Tibial nerve (tissue), 4 donors: ENCODE results near the gene GPR173. TPM values are rescaled to one million over a fixed set of nuclear protein-coding genes. Genes with fewer than 3 reads are reported as not detected.

Experiments used
- DNase-seq, 2 donors: peaks; one replicate each; pipeline ENCODE4 v3.0.0-alpha.2; 2019; ENCODE audit warnings: low spot score in 2 of 2
- H3K27ac ChIP-seq, 4 donors: fragments of 200-600 bp; sonication (generic) in 3 of 4; one replicate each; pipeline ENCODE4 v1.5.1; 2017 to 2019; ENCODE audit warnings: mild to moderate bottlenecking in 1 of 4
- H3K27me3 ChIP-seq, 2 donors: fragments of 200-600 bp; sonication (generic) in 1 of 2; one replicate each; pipeline versions ENCODE4 v1.5.1 to v1.6.0; 2017 to 2019
- H3K36me3 ChIP-seq, 3 donors: fragments of 200-600 bp; sonication (generic); one replicate each; pipeline ENCODE4 v1.5.1; 2018 to 2019
- H3K4me1 ChIP-seq, 4 donors: fragments of 200-600 bp; sonication (generic) in 3 of 4; one replicate each; pipeline ENCODE4 v1.5.1; 2017 to 2019
- H3K4me3 ChIP-seq, 4 donors: fragments of 200-600 bp; sonication (generic) in 3 of 4; one replicate each; pipeline ENCODE4 v1.5.1; 2017 to 2019; ENCODE audit warnings: mild to moderate bottlenecking in 1 of 4, moderate library complexity in 1 of 4
- H3K9me3 ChIP-seq, 4 donors: fragments of 200-600 bp; sonication (generic) in 3 of 4; one replicate each; pipeline ENCODE4 v1.5.1; 2017 to 2019
- EP300 ChIP-seq, 2 donors: sonication (generic); formaldehyde crosslinking; IDR thresholded peaks; one replicate each; pipeline ENCODE4 v1.6.1; 2017; ENCODE audit warnings: antibody characterized with exemption in 2 of 2, mild to moderate bottlenecking in 1 of 2
- POLR2A ChIP-seq, 2 donors: fragments of 450-650 bp; IDR thresholded peaks; one replicate each; pipeline ENCODE4 v1.6.1; 2017; ENCODE audit warnings: antibody characterized with exemption in 2 of 2, mild to moderate bottlenecking in 2 of 2, moderate library complexity in 2 of 2
- WGBS, 2 donors: methylation state at CpG; one replicate each; pipeline ENCODE4 v1.1.5; 2018; 5-methylcytosine and 5-hydroxymethylcytosine counted together
- total RNA-seq, 4 donors: library from RNA; depleted of rRNA; stranded (reverse); fragments of >200 nt; gene quantifications; one replicate each; pipeline ENCODE4 v1.1.0, GENCODE V29; 2016
- TF ChIP-seq, protein P1 (sequence below), 5 experiments: fragments of 200-600 bp in 3 of 5; fragments of 450-650 bp in 2 of 5; sonication (generic) in 3 of 5; IDR thresholded peaks; one replicate each; pipeline ENCODE4 v1.5.1; 2016 to 2019; ENCODE audit warnings: antibody characterized with exemption in 5 of 5, mild to moderate bottlenecking in 3 of 5, moderate library complexity in 2 of 5

Gene GPR173
- total RNA-seq, 4 donors from 2014 or later: 5.4 to 11.0 (median 8.0) TPM

DNA sequence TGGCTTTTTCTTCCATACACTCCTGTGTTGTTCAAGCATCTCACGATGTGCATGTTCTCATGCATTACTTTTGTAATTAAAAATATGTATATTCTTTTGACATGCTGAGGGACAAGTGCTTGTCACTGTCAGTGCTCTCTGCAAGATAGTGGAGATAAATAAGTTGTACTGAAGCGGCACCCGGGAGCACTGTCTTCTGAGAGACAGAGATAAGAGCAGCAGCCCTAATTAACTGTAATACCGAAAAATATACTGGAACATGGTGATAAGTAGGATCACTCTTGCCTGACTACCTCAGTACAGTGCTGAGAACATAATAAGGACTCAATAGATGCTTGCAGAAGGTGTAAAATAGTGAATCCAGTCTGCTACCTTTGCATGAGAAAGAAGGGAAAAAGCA lies 9.4 kb upstream of the GPR173 start:
- no peaks in the 10 kb centered on the region for H3K4me1 ChIP-seq
- no peak overlapping the region for H3K27ac ChIP-seq
- TF ChIP-seq, protein P1, sequence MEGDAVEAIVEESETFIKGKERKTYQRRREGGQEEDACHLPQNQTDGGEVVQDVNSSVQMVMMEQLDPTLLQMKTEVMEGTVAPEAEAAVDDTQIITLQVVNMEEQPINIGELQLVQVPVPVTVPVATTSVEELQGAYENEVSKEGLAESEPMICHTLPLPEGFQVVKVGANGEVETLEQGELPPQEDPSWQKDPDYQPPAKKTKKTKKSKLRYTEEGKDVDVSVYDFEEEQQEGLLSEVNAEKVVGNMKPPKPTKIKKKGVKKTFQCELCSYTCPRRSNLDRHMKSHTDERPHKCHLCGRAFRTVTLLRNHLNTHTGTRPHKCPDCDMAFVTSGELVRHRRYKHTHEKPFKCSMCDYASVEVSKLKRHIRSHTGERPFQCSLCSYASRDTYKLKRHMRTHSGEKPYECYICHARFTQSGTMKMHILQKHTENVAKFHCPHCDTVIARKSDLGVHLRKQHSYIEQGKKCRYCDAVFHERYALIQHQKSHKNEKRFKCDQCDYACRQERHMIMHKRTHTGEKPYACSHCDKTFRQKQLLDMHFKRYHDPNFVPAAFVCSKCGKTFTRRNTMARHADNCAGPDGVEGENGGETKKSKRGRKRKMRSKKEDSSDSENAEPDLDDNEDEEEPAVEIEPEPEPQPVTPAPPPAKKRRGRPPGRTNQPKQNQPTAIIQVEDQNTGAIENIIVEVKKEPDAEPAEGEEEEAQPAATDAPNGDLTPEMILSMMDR (IDR thresholded peaks at IDR 0.05): no peak
- TF ChIP-seq EP300 (IDR thresholded peaks at IDR 0.05): no peak
- no peak for TF ChIP-seq POLR2A (IDR thresholded peaks at IDR 0.05)
- H3K36me3 ChIP-seq: no peaks in the 10 kb centered on the region
- H3K27me3 ChIP-seq: peaks cover 0 to 36% of the 10 kb centered on the region in 2 donors
- DNase-seq: no peak
- WGBS, 2 donors: 75 to 91% methylated on average over 4 of the region's 4 CpGs
- no peaks in the 10 kb centered on the region for H3K9me3 ChIP-seq
- no peak overlapping the region for H3K4me3 ChIP-seq

DNA sequence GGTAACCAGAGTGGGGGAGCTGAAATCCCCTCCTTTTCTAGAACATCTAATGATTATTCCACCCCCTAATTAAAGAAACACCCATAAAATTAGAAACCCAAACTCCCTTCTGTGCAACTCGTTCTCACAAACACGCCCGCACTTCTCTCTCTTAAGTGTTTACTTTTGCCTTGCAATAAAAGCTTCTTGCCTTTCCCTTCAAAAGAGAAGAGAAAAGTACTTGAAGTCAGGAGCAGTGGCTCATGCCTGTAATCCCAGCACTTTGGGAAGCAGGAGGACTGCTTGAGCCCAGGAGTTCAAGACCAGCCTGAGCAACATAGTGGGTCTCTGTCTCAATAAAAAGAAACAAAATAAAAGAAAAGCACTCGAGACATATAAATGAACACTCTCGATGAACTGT lies 3.6 kb upstream of the GPR173 start:
- Histone ChIP-seq H3K9me3 (no peaks in the 10 kb centered on the region), H3K27me3 (peaks cover 0 to 23% of the 10 kb centered on the region in 2 donors), H3K27ac (no peak overlapping the region), H3K36me3 (no peaks in the 10 kb centered on the region), H3K4me1 (peaks cover 0 to 14% (median 0%) of the 10 kb centered on the region in 4 donors), H3K4me3 (no peak overlapping the region)
- no peak for DNase-seq
- WGBS, 2 donors: 61 to 72% methylated on average over 5 of the region's 5 CpGs
- no peak for TF ChIP-seq POLR2A (IDR thresholded peaks at IDR 0.05)
- TF ChIP-seq, protein P1 (IDR thresholded peaks at IDR 0.05): no peak
- TF ChIP-seq EP300 (IDR thresholded peaks at IDR 0.05): no peak

DNA sequence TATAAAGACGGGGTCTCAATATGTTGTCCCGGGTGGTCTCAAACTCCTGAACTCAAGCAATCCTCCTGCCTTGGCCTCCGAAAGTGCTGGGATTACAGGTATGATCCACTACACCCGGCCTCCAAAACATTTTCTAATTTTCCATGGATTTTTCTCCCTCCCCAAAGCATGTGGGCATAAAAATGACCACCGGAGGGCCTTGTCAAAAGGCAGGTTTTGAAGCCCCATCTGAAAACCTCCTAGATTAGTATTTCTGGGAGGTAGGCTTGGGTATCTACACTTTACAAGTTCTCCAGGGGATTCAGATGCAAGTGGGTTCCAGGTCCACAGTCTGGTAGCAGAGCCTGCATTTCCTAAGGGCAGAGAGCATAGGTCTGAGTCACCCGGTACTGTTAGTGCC lies 1.4 kb upstream of the GPR173 start:
- peaks cover 0 to 20% of the 10 kb centered on the region in 2 donors for H3K27me3 ChIP-seq
- TF ChIP-seq, protein P1 (IDR thresholded peaks at IDR 0.05): no peak
- TF ChIP-seq EP300 (IDR thresholded peaks at IDR 0.05): no peak
- TF ChIP-seq POLR2A (IDR thresholded peaks at IDR 0.05): no peak
- H3K4me3 ChIP-seq: no peak overlapping the region
- H3K36me3 ChIP-seq: no peaks in the 10 kb centered on the region
- no peak for DNase-seq
- peak overlapping the region in 1 of 4 donors; percentile 50 for H3K27ac ChIP-seq
- WGBS, 2 donors: 79 to 92% methylated on average over 6 of the region's 6 CpGs
- H3K4me1 ChIP-seq: peaks cover 0 to 29% (median 0%) of the 10 kb centered on the region in 4 donors
- no peaks in the 10 kb centered on the region for H3K9me3 ChIP-seq

DNA sequence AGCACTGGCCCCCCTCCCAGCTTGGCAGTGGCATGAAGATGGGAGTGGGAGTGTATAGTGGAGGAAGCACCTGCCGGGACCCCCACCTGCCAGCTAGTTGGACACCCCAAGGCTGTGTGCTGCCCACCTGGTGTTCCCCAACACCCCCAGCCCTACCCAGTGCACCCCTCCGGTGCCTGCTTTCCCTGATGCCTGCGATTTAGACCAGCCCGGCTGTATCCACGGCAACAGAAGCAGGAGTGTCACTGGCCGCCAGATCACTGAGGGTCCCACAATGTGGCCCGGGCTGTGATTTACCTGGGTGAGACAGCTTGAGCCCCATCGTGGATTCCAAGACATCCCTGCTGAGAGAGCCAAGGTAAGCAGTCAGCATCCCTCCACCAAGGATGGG lies 533 bp downstream of the GPR173 start:
- peak overlapping the region; percentile 38 to 82 (median 62) for H3K27ac ChIP-seq
- no peak for DNase-seq

DNA sequence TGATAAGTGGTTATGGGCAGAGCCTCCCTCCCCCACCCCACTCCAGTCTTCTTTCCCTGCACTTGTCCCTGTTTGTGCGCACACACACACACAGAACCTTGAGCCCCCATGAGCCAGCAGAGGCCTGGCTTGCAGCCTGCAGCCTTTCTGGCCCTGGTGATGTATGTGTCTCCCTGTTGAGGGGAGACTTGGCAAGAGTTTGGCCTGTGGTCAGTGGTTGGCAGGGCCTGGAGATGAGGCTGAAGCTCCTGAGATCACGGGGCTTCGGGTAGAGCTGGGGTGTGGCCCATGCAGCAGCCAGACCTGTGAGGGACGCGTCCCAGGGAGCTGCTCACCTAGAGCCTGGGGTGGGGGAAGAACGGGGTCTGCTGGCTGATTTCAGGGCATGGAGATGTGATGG lies 2.3 kb downstream of the GPR173 start:
- Histone ChIP-seq H3K36me3 (no peaks in the 10 kb centered on the region), H3K4me1 (peaks cover 0 to 29% (median 0%) of the 10 kb centered on the region in 4 donors), H3K9me3 (no peaks in the 10 kb centered on the region), H3K27me3 (peaks cover 0 to 10% of the 10 kb centered on the region in 2 donors), H3K4me3 (no peak overlapping the region), H3K27ac (no peak overlapping the region)
- WGBS, 2 donors: 54 to 80% methylated on average over 6 of the region's 6 CpGs
- TF ChIP-seq POLR2A (IDR thresholded peaks at IDR 0.05) (no peak), EP300 (IDR thresholded peaks at IDR 0.05) (no peak)
- TF ChIP-seq, protein P1 (IDR thresholded peaks at IDR 0.05): no peak
- DNase-seq: no peak

More for the DNA sequence above, 533 bp downstream of the GPR173 start:
- Histone ChIP-seq H3K4me1 (peaks cover 0 to 29% (median 0%) of the 10 kb centered on the region in 4 donors), H3K9me3 (no peaks in the 10 kb centered on the region), H3K27me3 (peaks cover 0 to 10% of the 10 kb centered on the region in 2 donors), H3K36me3 (no peaks in the 10 kb centered on the region), H3K4me3 (peak overlapping the region; percentile 34 to 60 (median 45))
- 26% methylated on average over 8 of the region's 8 CpGs; no CpG with 5 or more reads in 1 of the 2 donors for WGBS, 2 donors
- TF ChIP-seq, protein P1 (IDR thresholded peaks at IDR 0.05): no peak
- TF ChIP-seq POLR2A (IDR thresholded peaks at IDR 0.05) (no peak), EP300 (IDR thresholded peaks at IDR 0.05) (no peak)
